ENCODE data around the gene CSNK1G2. TPM values are rescaled to one million over a fixed set of nuclear protein-coding genes. Genes with fewer than 3 reads are reported as not detected.

Gene CSNK1G2
- total RNA-seq, 4 donors from 2014 or later: 47.2 to 67.6 (median 60.8) TPM

DNA sequence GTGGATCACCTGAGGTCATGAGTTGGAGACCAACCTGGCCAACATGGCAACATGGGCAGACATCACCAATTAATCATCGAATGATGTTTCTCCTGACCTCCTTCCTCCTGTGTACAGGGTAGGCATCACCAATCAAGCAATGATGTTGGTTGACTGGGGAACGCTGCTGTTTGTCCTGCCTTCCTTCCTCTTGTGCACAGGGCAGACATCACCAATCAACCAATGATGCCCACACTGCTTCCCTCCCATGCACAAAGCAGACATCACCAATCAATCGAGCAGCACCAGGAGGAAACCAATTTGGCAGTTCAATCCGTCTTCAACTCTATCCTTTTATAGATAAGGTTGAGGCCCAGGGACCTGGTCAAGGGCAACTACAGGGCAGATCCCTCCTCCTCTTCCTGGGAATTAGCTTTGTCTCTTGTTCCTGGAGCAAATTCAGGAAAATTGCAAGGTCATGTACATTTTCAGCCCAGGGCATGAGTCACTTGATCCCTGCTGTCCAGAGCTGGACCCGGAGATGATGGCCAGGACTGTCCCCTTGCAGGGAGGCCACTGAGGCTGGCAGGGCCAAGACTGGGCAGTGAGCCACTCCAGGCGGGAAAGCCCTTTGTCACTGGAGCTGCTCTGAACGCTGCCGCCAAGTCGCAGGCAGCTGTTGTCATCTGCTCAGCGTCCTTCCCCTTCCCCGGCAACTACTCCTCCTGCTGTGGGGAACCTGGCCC is 5.3 kb upstream of the CSNK1G2 start:
- H3K27ac ChIP-seq: peak overlapping the region in 1 of 3 donors; percentile 5
- intact Hi-C loops (cut with DNase I): no loop called here

GRCh38 chr19:1936430-1936829 is 4.5 kb upstream of the CSNK1G2 start:
- TF ChIP-seq, protein P1, sequence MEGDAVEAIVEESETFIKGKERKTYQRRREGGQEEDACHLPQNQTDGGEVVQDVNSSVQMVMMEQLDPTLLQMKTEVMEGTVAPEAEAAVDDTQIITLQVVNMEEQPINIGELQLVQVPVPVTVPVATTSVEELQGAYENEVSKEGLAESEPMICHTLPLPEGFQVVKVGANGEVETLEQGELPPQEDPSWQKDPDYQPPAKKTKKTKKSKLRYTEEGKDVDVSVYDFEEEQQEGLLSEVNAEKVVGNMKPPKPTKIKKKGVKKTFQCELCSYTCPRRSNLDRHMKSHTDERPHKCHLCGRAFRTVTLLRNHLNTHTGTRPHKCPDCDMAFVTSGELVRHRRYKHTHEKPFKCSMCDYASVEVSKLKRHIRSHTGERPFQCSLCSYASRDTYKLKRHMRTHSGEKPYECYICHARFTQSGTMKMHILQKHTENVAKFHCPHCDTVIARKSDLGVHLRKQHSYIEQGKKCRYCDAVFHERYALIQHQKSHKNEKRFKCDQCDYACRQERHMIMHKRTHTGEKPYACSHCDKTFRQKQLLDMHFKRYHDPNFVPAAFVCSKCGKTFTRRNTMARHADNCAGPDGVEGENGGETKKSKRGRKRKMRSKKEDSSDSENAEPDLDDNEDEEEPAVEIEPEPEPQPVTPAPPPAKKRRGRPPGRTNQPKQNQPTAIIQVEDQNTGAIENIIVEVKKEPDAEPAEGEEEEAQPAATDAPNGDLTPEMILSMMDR (IDR thresholded peaks at IDR 0.05): no peak
- TF ChIP-seq POLR2A (IDR thresholded peaks at IDR 0.05): no peak
- H3K27me3 ChIP-seq: no peaks in the 10 kb centered on the region
- 87 to 91% methylated on average over 3 of the region's 3 CpGs for WGBS, 2 donors
- H3K9me3 ChIP-seq: no peaks in the 10 kb centered on the region
- H3K36me3 ChIP-seq: no peaks in the 10 kb centered on the region
- DNase-seq: no peak
- intact Hi-C loops (cut with DNase I): no loop called here
- no peak overlapping the region for H3K4me3 ChIP-seq (replicated peaks in 1 of 3)
- H3K27ac ChIP-seq: peak overlapping the region in 1 of 3 donors; percentile 5
- peaks cover 0 to 8% of the 10 kb centered on the region in 2 donors for H3K4me1 ChIP-seq

More for the DNA sequence above, 5.3 kb upstream of the CSNK1G2 start:
- Histone ChIP-seq H3K4me1 (peaks cover 0 to 8% of the 10 kb centered on the region in 2 donors), H3K36me3 (no peaks in the 10 kb centered on the region), H3K4me3 (replicated peaks in 1 of 3) (no peak overlapping the region), H3K9me3 (no peaks in the 10 kb centered on the region), H3K27me3 (no peaks in the 10 kb centered on the region)
- TF ChIP-seq POLR2A (IDR thresholded peaks at IDR 0.05): no peak
- TF ChIP-seq, protein P1 (IDR thresholded peaks at IDR 0.05): no peak
- no peak for DNase-seq
- 66% methylated on average over 11 of the region's 11 CpGs for WGBS, 2 donors

GRCh38 chr19:1936916-1937610 is 3.9 kb upstream of the CSNK1G2 start:
- no peak for DNase-seq
- H3K36me3 ChIP-seq: no peaks in the 10 kb centered on the region
- no peaks in the 10 kb centered on the region for H3K9me3 ChIP-seq
- WGBS, 2 donors: 90 to 93% methylated on average over 18 to 21 of the region's 24 CpGs
- intact Hi-C loops (cut with DNase I): no loop called here
- H3K27ac ChIP-seq: no peak overlapping the region
- no peaks in the 10 kb centered on the region for H3K27me3 ChIP-seq
- TF ChIP-seq, protein P1 (IDR thresholded peaks at IDR 0.05): no peak
- no peak for TF ChIP-seq POLR2A (IDR thresholded peaks at IDR 0.05)
- no peak overlapping the region for H3K4me3 ChIP-seq (replicated peaks in 1 of 3)
- H3K4me1 ChIP-seq: peaks cover under 1 to 8% of the 10 kb centered on the region in 2 donors

- intact Hi-C loops (cut with DNase I): no loop called here
- 83% methylated on average over 7 of the region's 7 CpGs for WGBS, 2 donors
- Histone ChIP-seq H3K27me3 (no peaks in the 10 kb centered on the region), H3K4me3 (replicated peaks in 1 of 3) (no peak overlapping the region), H3K4me1 (peaks cover 11 to 15% of the 10 kb centered on the region in 2 donors), H3K27ac (no peak overlapping the region), H3K9me3 (no peaks in the 10 kb centered on the region), H3K36me3 (no peaks in the 10 kb centered on the region)
- TF ChIP-seq, protein P1 (IDR thresholded peaks at IDR 0.05): no peak
- TF ChIP-seq POLR2A (IDR thresholded peaks at IDR 0.05): no peak
- no peak for DNase-seq
Observed at GRCh38 chr19:1938071-1938470, 2.9 kb upstream of the CSNK1G2 start.

Measured in thyroid gland (tissue), 4 donors.